CD4-positive, alpha-beta memory T cell (primary cell): ENCODE data around the gene SLC12A5. TPM values are rescaled to one million over a fixed set of nuclear protein-coding genes. Genes with fewer than 3 reads are reported as not detected.
"Not testable (repeated sequence)": the region's sequence is repeated elsewhere in the genome, so short reads cannot be mapped to it uniquely, and the experiment has no call there.

Experiments
- CTCF ChIA-PET: fragments of 350-600 bp; sonication (Branson Sonifier 250); formaldehyde crosslinking; loops from one replicate; lab custom pipeline; 2021; ENCODE audit warnings: inconsistent platforms; ENCODE audit not compliant: partially characterized antibody; lab: Charles Lee
- POLR2A ChIA-PET: fragments of 350-600 bp; sonication (Branson Sonifier 250); formaldehyde crosslinking; loops from one replicate; lab custom pipeline; 2021; ENCODE audit not compliant: partially characterized antibody; lab: Charles Lee
- DNase-seq, 5 donors: peaks; one replicate each; pipeline versions ENCODE4 v3.0.0 to v3.0.0-alpha.2; 2020 to 2022; ENCODE audit warnings: mixed read lengths in 1 of 5
- H3K27ac ChIP-seq: one replicate; pipeline ENCODE4 v1.7.0; 2013; ENCODE audit warnings: low read depth, low read length
- H3K27me3 ChIP-seq: 2 replicates; pipeline ENCODE4 v1.7.0; 2013; ENCODE audit warnings: mild to moderate bottlenecking, low read length, moderate library complexity; ENCODE audit not compliant: insufficient read depth
- H3K36me3 ChIP-seq: 2 replicates; pipeline ENCODE4 v1.7.0; 2013; ENCODE audit warnings: mild to moderate bottlenecking, low read length, moderate library complexity; ENCODE audit not compliant: insufficient read depth
- H3K4me1 ChIP-seq: 2 replicates; pipeline ENCODE4 v1.7.0; 2013; ENCODE audit warnings: mild to moderate bottlenecking, low read length, moderate library complexity; ENCODE audit not compliant: insufficient read depth
- H3K4me3 ChIP-seq, 2 donors: one replicate each; pipeline ENCODE4 v1.7.0; 2013; ENCODE audit warnings: low read length in 2 of 2, mild to moderate bottlenecking in 1 of 2
- H3K9me3 ChIP-seq, 2 donors: one replicate each; pipeline ENCODE4 v1.7.0; 2013; ENCODE audit warnings: low read length in 2 of 2, control low read depth in 1 of 2; ENCODE audit not compliant: control insufficient read depth in 1 of 2
- H3K27ac Mint-ChIP-seq, 7 donors: one replicate each; pipeline ENCODE4 v1.8.0; 2020 to 2021; ENCODE audit warnings: mixed read lengths in 7 of 7, mild to moderate bottlenecking in 6 of 7, inconsistent platforms in 3 of 7, moderate library complexity in 3 of 7
- H3K27me3 Mint-ChIP-seq, 2 donors: one replicate each; pipeline ENCODE4 v1.8.0; 2020 to 2021; ENCODE audit warnings: mixed read lengths in 2 of 2
- H3K36me3 Mint-ChIP-seq, 2 donors: one replicate each; pipeline ENCODE4 v1.8.0; 2020 to 2021; ENCODE audit warnings: mixed read lengths in 2 of 2, inconsistent platforms in 1 of 2, mild to moderate bottlenecking in 1 of 2
- H3K4me1 Mint-ChIP-seq, 4 donors: one replicate each; pipeline ENCODE4 v1.8.0; 2020 to 2021; ENCODE audit warnings: mixed read lengths in 4 of 4, mild to moderate bottlenecking in 1 of 4
- H3K4me3 Mint-ChIP-seq, 8 donors: one replicate each; pipeline ENCODE4 v1.8.0; 2020 to 2021; ENCODE audit warnings: mixed read lengths in 8 of 8, mild to moderate bottlenecking in 7 of 8, moderate library complexity in 6 of 8, inconsistent platforms in 3 of 8
- H3K9me3 Mint-ChIP-seq, 8 donors: one replicate each; pipeline ENCODE4 v1.8.0; 2020 to 2021; ENCODE audit warnings: mixed read lengths in 8 of 8, mild to moderate bottlenecking in 5 of 8, inconsistent platforms in 3 of 8, moderate library complexity in 1 of 8
- intact Hi-C: fragments of 100-400 bp; cut with micrococcal nuclease; formaldehyde crosslinking; loops from one replicate; pipeline ENCODE4 v1.15.1; 2023
- polyA plus RNA-seq, 2 donors: library from polyadenylated mRNA; unstranded; fragments of 300-500 nt; fragmentation: Illumina TruSeq; gene quantifications; one replicate each; pipeline ENCODE4 v1.2.3, GENCODE V29; 2021
- total RNA-seq, 2 experiments: library from RNA; stranded (reverse); gene quantifications; one replicate each; pipeline ENCODE4 v1.2.3, GENCODE V29; 2021

Gene SLC12A5
- total RNA-seq (not detected), polyA plus RNA-seq (not detected)

DNA sequence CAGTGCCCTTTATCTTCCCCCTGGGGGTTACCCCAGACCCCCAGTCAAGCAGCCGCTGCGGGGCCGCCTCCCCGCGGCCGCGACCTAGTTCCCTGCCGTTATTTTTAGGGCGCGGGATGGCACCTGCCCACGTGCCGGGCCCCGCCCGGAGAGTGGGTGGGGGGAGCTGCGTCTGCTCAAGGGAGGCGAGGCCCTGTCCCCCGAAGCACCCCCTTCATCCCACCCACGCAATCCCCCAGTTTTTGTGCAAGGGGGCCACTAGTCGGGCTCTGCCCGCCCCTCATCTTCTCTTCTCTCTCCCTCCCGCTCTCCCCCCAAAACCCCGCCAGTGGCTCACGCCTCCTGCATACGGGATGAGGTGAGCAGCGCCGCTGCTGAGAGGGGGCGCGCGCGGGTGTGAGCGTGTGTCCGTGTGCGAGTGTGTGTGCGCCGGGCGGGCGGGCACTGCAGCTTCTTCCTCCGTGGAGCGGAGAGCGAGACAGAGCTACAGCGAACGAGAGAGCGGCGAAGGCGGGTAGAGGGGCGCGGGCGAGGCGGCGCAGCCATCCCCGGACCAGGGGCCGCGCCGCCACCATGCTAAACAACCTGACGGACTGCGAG lies at the start of gene SLC12A5:
Gene SLC12A5, plus strand, starts transcription at position 444 of the 600 bp plus-strand sequence. Its CDS starts 130 bp downstream, at position 574.
- Histone ChIP-seq H3K27ac (no peak within 1 kb of the TSS), H3K4me1 (no peaks in the 10 kb centered on the region), H3K4me3 (no peak within 1 kb of the TSS), H3K36me3 (no peaks in the 10 kb centered on the region), H3K27me3 (peaks cover 44% of the 10 kb centered on the region), H3K9me3 (no peaks in the 10 kb centered on the region)
- Mint-ChIP-seq H3K9me3 (peaks cover 0 to 2% (median 0%) of the 10 kb centered on the region in 8 donors), H3K36me3 (no peaks in the 10 kb centered on the region), H3K4me3 (no peak within 1 kb of the TSS), H3K4me1 (no peaks in the 10 kb centered on the region), H3K27me3 (peaks cover 39 to 55% of the 10 kb centered on the region in 2 donors), H3K27ac (no peak within 1 kb of the TSS)
- DNase-seq: no peak
- intact Hi-C loops: no loop called here
- CTCF ChIA-PET: interaction anchor here (1.0 kb wide), 1 partner anchor 14 kb away, joined by 3 read pairs; no protein-coding TSS in a partner anchor
- POLR2A ChIA-PET: interaction anchor here (0.6 kb wide), 1 partner anchor 14 kb away, joined by 3 read pairs; no protein-coding TSS in a partner anchor

DNA sequence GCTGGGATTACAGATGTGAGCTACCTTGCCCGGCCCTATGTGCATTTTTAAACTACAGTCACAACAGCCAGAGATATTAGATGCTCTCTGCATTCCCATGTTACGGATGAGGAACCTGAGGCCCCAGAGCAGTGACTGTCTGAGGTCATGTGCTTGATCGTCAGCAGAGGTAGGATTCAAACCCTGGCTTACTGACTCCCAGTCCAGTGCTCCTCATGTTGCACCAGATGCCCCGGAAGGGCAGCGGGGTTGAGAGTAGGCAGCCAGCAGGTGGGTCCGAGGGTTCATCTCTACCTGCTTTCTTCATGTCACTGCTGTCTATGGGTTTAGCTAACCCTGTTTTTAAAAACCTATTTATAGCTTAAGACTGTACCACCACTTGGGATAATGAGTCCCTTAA lies 47.8 kb upstream of the SLC12A5 start:
- Histone ChIP-seq H3K9me3 (no peaks in the 10 kb centered on the region), H3K27me3 (no peaks in the 10 kb centered on the region), H3K36me3 (no peaks in the 10 kb centered on the region), H3K27ac (no peak overlapping the region), H3K4me3 (no peak overlapping the region), H3K4me1 (no peaks in the 10 kb centered on the region)
- no peaks in the 10 kb centered on the region for H3K36me3 Mint-ChIP-seq
- no peak overlapping the region for H3K27ac Mint-ChIP-seq
- no peak overlapping the region for H3K4me3 Mint-ChIP-seq
- CTCF ChIA-PET: interaction anchor here (1.3 to 4.5 kb wide), 3 partner anchors 8 to 32 kb away, joined by 3 to 24 read pairs (median 10); partner anchors contain the start of gene ZNF335
- intact Hi-C loops: no loop called here
- no peaks in the 10 kb centered on the region for H3K9me3 Mint-ChIP-seq
- H3K4me1 Mint-ChIP-seq: peaks cover 0 to 4% (median under 1%) of the 10 kb centered on the region in 4 donors
- H3K27me3 Mint-ChIP-seq: no peaks in the 10 kb centered on the region
- POLR2A ChIA-PET: no interaction called here
- no peak for DNase-seq

DNA sequence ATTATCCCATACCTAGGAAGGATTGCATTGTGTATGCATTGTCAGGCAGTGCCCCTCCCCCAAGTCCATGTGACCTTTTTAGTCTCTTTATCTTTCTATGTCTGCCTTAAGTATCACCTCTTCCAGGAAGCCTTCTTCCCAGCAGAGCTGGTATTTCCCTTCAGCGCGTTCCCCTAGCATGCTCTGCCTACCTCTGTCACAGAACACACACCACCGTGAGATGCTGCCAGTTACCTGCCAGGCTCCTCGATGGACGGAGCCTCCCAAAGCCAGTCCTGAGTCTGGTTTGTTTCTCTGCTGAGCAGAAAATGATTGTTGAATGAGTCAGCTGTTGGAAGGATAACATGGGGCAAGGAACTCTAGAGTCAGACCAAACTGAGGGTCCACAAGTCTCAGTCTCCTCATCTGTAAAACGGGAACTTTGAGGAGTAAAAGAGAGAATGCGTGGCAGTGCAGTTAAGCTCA lies 45.7 kb upstream of the SLC12A5 start:
- H3K36me3 Mint-ChIP-seq: no peaks in the 10 kb centered on the region
- Histone ChIP-seq H3K27ac (no peak overlapping the region), H3K4me3 (no peak overlapping the region), H3K36me3 (no peaks in the 10 kb centered on the region), H3K27me3 (no peaks in the 10 kb centered on the region), H3K9me3 (no peaks in the 10 kb centered on the region), H3K4me1 (no peaks in the 10 kb centered on the region)
- no peak for DNase-seq
- no peak overlapping the region for H3K4me3 Mint-ChIP-seq
- H3K9me3 Mint-ChIP-seq: no peaks in the 10 kb centered on the region
- peaks cover 0 to 4% (median 3%) of the 10 kb centered on the region in 4 donors for H3K4me1 Mint-ChIP-seq
- no peaks in the 10 kb centered on the region for H3K27me3 Mint-ChIP-seq
- ChIA-PET POLR2A (no interaction called here), CTCF (interaction anchor here (1.0 to 4.5 kb wide), 4 partner anchors 11 to 30 kb away, joined by 3 to 24 read pairs (median 7); partner anchors contain the start of gene ZNF335)
- intact Hi-C loops: no loop called here
- H3K27ac Mint-ChIP-seq: no peak overlapping the region

DNA sequence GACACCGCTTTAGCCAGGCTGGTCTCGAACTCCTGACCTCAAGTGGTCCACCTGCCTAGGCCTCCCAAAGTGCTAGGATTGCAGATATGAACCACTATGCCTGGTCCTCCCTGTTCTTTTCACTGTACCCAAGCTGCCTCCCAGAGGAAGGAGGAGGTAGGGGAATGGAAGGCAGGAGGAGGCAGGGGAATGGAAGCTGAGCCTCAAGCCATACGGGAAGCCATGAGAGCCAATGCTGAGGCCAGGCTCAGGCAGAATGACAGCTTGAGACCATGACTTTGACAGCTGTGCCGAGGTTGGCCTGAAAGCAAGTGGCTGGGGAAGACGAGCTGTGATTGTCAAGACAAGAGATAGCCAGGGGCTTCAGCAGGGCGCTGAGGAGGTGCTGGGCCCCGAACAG lies 43.4 kb upstream of the SLC12A5 start:
- H3K27me3 Mint-ChIP-seq: no peaks in the 10 kb centered on the region
- H3K4me1 Mint-ChIP-seq: peaks cover 0 to 4% (median 3%) of the 10 kb centered on the region in 4 donors
- intact Hi-C loops: loop anchor here (5.0 kb wide), 1 partner anchor 102 kb away; the partner anchor contains the start of gene NCOA5
- DNase-seq: no peak
- H3K9me3 Mint-ChIP-seq: no peaks in the 10 kb centered on the region
- H3K36me3 ChIP-seq: no peaks in the 10 kb centered on the region
- no peaks in the 10 kb centered on the region for H3K36me3 Mint-ChIP-seq
- H3K4me3 Mint-ChIP-seq: no peak overlapping the region
- ChIA-PET CTCF (interaction anchor here (0.6 to 6.9 kb wide), 8 partner anchors 11 to 187 kb away, joined by 3 to 150 read pairs (median 8); no protein-coding TSS in a partner anchor), POLR2A (interaction anchor here (2.2 kb wide), 1 partner anchor 13 kb away, joined by 12 read pairs; the partner anchor contains the start of gene ZNF335)
- H3K4me3 ChIP-seq: no peak overlapping the region
- no peaks in the 10 kb centered on the region for H3K4me1 ChIP-seq
- no peak overlapping the region for H3K27ac Mint-ChIP-seq
- H3K27ac ChIP-seq: no peak overlapping the region
- H3K27me3 ChIP-seq: no peaks in the 10 kb centered on the region
- no peaks in the 10 kb centered on the region for H3K9me3 ChIP-seq

DNA sequence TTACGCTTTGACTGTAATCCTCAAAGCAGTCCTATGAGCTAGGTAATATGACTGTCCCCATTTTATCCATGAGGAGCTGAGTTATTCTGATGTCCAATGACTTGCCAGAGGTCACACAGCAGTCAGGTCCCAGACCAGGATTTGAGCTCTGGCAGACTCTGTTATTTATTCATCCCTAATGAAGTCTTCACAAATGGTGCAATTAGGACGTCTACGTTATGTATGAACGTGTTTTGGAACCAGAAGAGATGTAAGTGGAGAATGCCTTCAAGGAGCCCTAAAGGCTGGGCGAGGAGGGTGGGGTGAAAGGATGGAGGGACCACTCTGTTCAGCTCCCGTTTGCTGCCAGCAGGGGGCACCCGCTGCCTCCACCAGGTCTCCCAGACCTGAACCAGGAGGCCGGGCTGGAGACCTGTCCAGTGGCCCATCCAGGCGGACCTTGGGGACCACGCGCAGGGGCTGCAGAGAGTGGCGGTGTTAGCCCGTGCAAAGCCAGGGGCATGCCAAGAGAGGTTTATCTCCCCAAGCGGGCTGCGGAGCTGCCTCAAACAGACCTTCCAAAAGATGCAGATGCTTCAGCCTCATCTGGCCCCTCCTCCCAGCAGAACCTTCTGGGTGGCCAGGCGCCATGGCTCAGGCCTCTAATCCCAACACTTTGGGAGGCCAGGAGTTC lies 41.8 kb upstream of the SLC12A5 start:
- H3K27me3 Mint-ChIP-seq: no peaks in the 10 kb centered on the region
- POLR2A ChIA-PET: interaction anchor here (1.0 to 2.2 kb wide), 5 partner anchors 10 to 102 kb away, joined by 3 to 12 read pairs (median 9); partner anchors contain the start of gene ZNF335

DNA sequence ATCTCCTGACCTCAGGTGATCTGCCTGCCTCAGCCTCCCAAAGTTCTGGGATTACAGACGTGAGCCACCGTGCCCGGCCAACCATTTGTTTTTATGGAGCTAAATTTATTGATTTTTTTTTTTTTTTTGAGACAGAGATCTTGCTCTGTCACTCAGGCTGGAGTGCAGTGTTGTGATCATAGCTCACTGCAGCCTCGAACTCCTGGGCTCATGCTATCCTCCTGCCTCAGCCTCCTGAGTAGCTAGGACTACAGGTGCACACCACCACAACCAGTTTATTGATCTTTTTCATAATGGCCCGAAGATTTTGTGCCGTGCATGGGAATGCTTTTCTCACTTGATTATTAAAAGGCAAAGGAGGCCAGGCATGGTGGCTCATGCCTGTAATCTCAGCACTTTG lies 40.2 kb upstream of the SLC12A5 start:
- H3K4me1 Mint-ChIP-seq, H3K4me3 ChIP-seq, H3K27me3 ChIP-seq, H3K9me3 ChIP-seq, H3K36me3 ChIP-seq, H3K4me3 Mint-ChIP-seq, H3K36me3 Mint-ChIP-seq, H3K27ac ChIP-seq, H3K4me1 ChIP-seq, DNase-seq, H3K9me3 Mint-ChIP-seq, H3K27me3 Mint-ChIP-seq, H3K27ac Mint-ChIP-seq: not testable (repeated sequence)
- intact Hi-C loops: loop anchor here (5.0 kb wide), 1 partner anchor 98 kb away; the partner anchor contains the start of gene NCOA5
- POLR2A ChIA-PET: interaction anchor here (0.7 to 1.0 kb wide), 2 partner anchors 26 to 41 kb away, joined by 3 read pairs; no protein-coding TSS in a partner anchor
- CTCF ChIA-PET: interaction anchor here (0.7 to 6.9 kb wide), 9 partner anchors 10 to 195 kb away, joined by 3 to 150 read pairs (median 16); partner anchors contain the start of gene MMP9

More for the DNA sequence above, 41.8 kb upstream of the SLC12A5 start:
- no peak overlapping the region for H3K27ac ChIP-seq
- peak; percentile 67 to 76 (median 70) for DNase-seq
- no peaks in the 10 kb centered on the region for H3K36me3 ChIP-seq
- H3K4me1 ChIP-seq: no peaks in the 10 kb centered on the region
- H3K9me3 ChIP-seq: no peaks in the 10 kb centered on the region
- intact Hi-C loops: loop anchor here (1.0 to 5.0 kb wide), 2 partner anchors 26 to 100 kb away; partner anchors contain the start of gene NCOA5
- no peaks in the 10 kb centered on the region for H3K9me3 Mint-ChIP-seq
- H3K27ac Mint-ChIP-seq: no peak overlapping the region
- no peak overlapping the region for H3K4me3 ChIP-seq
- CTCF ChIA-PET: interaction anchor here (0.6 to 6.9 kb wide), 26 partner anchors 8 to 718 kb away, joined by 3 to 150 read pairs (median 4); partner anchors contain the start of genes ELMO2 and MMP9
- peaks cover 0 to 4% (median 3%) of the 10 kb centered on the region in 4 donors for H3K4me1 Mint-ChIP-seq
- no peaks in the 10 kb centered on the region for H3K36me3 Mint-ChIP-seq
- no peaks in the 10 kb centered on the region for H3K27me3 ChIP-seq
- H3K4me3 Mint-ChIP-seq: no peak overlapping the region
